Central memory CD8-positive, alpha-beta T cell (primary cell): ENCODE results near the gene DNAJC30.
"Not testable (repeated sequence)": the region's sequence is repeated elsewhere in the genome, so short reads cannot be mapped to it uniquely, and the experiment has no call there.

Experiments used
- ATAC-seq: fragments of 150-1000 bp; cut with Tn5 transposase; replicated peaks from 2 replicates; pipeline ENCODE4 v1.10.0; 2022; ENCODE audit warnings: mild to moderate bottlenecking, moderate FRiP score, moderate number of reproducible peaks; ENCODE audit not compliant: poor library complexity, severe bottlenecking; ENCODE audit errors: extremely low read depth
- DNase-seq, 2 donors: peaks; one replicate each; pipeline ENCODE4 v3.0.0; 2021; ENCODE audit warnings: low spot score in 2 of 2
- H3K27ac Mint-ChIP-seq: one replicate; pipeline ENCODE4 v1.8.0; 2022; ENCODE audit warnings: low read depth, mild to moderate bottlenecking, moderate library complexity, mixed read lengths
- H3K27me3 Mint-ChIP-seq: one replicate; pipeline ENCODE4 v1.8.0; 2022; ENCODE audit warnings: mixed read lengths
- H3K36me3 Mint-ChIP-seq: one replicate; pipeline ENCODE4 v1.8.0; 2022; ENCODE audit warnings: mild to moderate bottlenecking, moderate library complexity, mixed read lengths; ENCODE audit not compliant: insufficient read depth
- H3K4me1 Mint-ChIP-seq: one replicate; pipeline ENCODE4 v1.8.0; 2022; ENCODE audit warnings: mixed read lengths
- H3K4me3 Mint-ChIP-seq: one replicate; pipeline ENCODE4 v1.8.0; 2022; ENCODE audit warnings: mild to moderate bottlenecking, moderate library complexity, mixed read lengths
- H3K9me3 Mint-ChIP-seq: one replicate; pipeline ENCODE4 v1.8.0; 2022; ENCODE audit warnings: mixed read lengths

DNAJC30 gene

GRCh38 chr7:73683056-73683787 is at the start of gene DNAJC30, which contains the start of gene BUD23:
Gene DNAJC30, minus strand, starts transcription at chr7:73683453. Its CDS starts 30 bp downstream, at chr7:73683423.
Gene BUD23, plus strand, starts transcription at chr7:73683597. Its CDS starts 29 bp downstream, at chr7:73683626.
- H3K27me3 Mint-ChIP-seq = no peaks in the 10 kb centered on the region
- peak within 1 kb of the TSS; percentile 93 for H3K27ac Mint-ChIP-seq
- no peaks in the 10 kb centered on the region for H3K9me3 Mint-ChIP-seq
- peak; percentile 97 for ATAC-seq
- peak within 1 kb of the TSS; percentile 96 for H3K4me3 Mint-ChIP-seq
- DNase-seq = peak; percentile 73 to 86
- peaks cover 27% of the 10 kb centered on the region for H3K36me3 Mint-ChIP-seq
- H3K4me1 Mint-ChIP-seq = peaks cover 29% of the 10 kb centered on the region

- ATAC-seq (no peak), DNase-seq (no peak)
- H3K4me1 Mint-ChIP-seq = peaks cover 6% of the 10 kb centered on the region
- no peaks in the 10 kb centered on the region for H3K9me3 Mint-ChIP-seq
- H3K27me3 Mint-ChIP-seq = peaks cover 12% of the 10 kb centered on the region
- no peak overlapping the region for H3K27ac Mint-ChIP-seq
- H3K36me3 Mint-ChIP-seq = peaks cover 6% of the 10 kb centered on the region
- no peak overlapping the region for H3K4me3 Mint-ChIP-seq
Measured at GRCh38 chr7:73732397-73732796, 49.1 kb upstream of the DNAJC30 start.

GRCh38 chr7:73730485-73730884 is 47.2 kb upstream of the DNAJC30 start:
- no peak overlapping the region for H3K4me3 Mint-ChIP-seq
- no peaks in the 10 kb centered on the region for H3K9me3 Mint-ChIP-seq
- H3K36me3 Mint-ChIP-seq = peaks cover 4% of the 10 kb centered on the region
- H3K27ac Mint-ChIP-seq = no peak overlapping the region
- H3K27me3 Mint-ChIP-seq = peaks cover 12% of the 10 kb centered on the region
- ATAC-seq (no peak), DNase-seq (no peak)
- H3K4me1 Mint-ChIP-seq = peaks cover 6% of the 10 kb centered on the region

- no peak overlapping the region for H3K4me3 Mint-ChIP-seq
- ATAC-seq = no peak
- peaks cover 2% of the 10 kb centered on the region for H3K36me3 Mint-ChIP-seq
Measured at GRCh38 chr7:73728551-73728950, 45.3 kb upstream of the DNAJC30 start.

GRCh38 chr7:73727952-73728351 is 44.7 kb upstream of the DNAJC30 start:
- ATAC-seq (no peak), DNase-seq (no peak)
- no peak overlapping the region for H3K4me3 Mint-ChIP-seq
- no peak overlapping the region for H3K27ac Mint-ChIP-seq
- H3K4me1 Mint-ChIP-seq = no peaks in the 10 kb centered on the region
- H3K36me3 Mint-ChIP-seq = peaks cover 2% of the 10 kb centered on the region
- peaks cover 12% of the 10 kb centered on the region for H3K27me3 Mint-ChIP-seq
- H3K9me3 Mint-ChIP-seq = no peaks in the 10 kb centered on the region

More at GRCh38 chr7:73728551-73728950, 45.3 kb upstream of the DNAJC30 start:
- peaks cover 12% of the 10 kb centered on the region for H3K27me3 Mint-ChIP-seq
- no peaks in the 10 kb centered on the region for H3K9me3 Mint-ChIP-seq
- H3K4me1 Mint-ChIP-seq = no peaks in the 10 kb centered on the region
- no peak overlapping the region for H3K27ac Mint-ChIP-seq
- no peak for DNase-seq

- no peaks in the 10 kb centered on the region for H3K36me3 Mint-ChIP-seq
- H3K27me3 Mint-ChIP-seq = peaks cover 12% of the 10 kb centered on the region
- ATAC-seq (peak; percentile 17), DNase-seq (no peak)
- no peaks in the 10 kb centered on the region for H3K4me1 Mint-ChIP-seq
- no peaks in the 10 kb centered on the region for H3K9me3 Mint-ChIP-seq
- H3K4me3 Mint-ChIP-seq = no peak overlapping the region
- H3K27ac Mint-ChIP-seq = no peak overlapping the region
Measured at GRCh38 chr7:73726083-73726466, 42.8 kb upstream of the DNAJC30 start.

- DNase-seq (no peak), ATAC-seq (no peak)
- peaks cover 4% of the 10 kb centered on the region for H3K36me3 Mint-ChIP-seq
- peaks cover 10% of the 10 kb centered on the region for H3K27me3 Mint-ChIP-seq
- H3K4me1 Mint-ChIP-seq = peaks cover 7% of the 10 kb centered on the region
- H3K9me3 Mint-ChIP-seq = no peaks in the 10 kb centered on the region
- H3K27ac Mint-ChIP-seq = no peak overlapping the region
- H3K4me3 Mint-ChIP-seq = no peak overlapping the region
Measured at GRCh38 chr7:73723813-73724212, 40.6 kb upstream of the DNAJC30 start.

GRCh38 chr7:73722785-73723184 is 39.5 kb upstream of the DNAJC30 start:
- H3K27ac Mint-ChIP-seq = no peak overlapping the region
- H3K4me1 Mint-ChIP-seq = peaks cover 16% of the 10 kb centered on the region
- DNase-seq (no peak), ATAC-seq (no peak)
- H3K27me3 Mint-ChIP-seq = no peaks in the 10 kb centered on the region
- no peak overlapping the region for H3K4me3 Mint-ChIP-seq
- no peaks in the 10 kb centered on the region for H3K9me3 Mint-ChIP-seq
- peaks cover 4% of the 10 kb centered on the region for H3K36me3 Mint-ChIP-seq

- not testable (repeated sequence) for H3K36me3 Mint-ChIP-seq, DNase-seq, H3K9me3 Mint-ChIP-seq, H3K27me3 Mint-ChIP-seq, ATAC-seq, H3K27ac Mint-ChIP-seq, H3K4me3 Mint-ChIP-seq
- H3K4me1 Mint-ChIP-seq = peaks cover 20% of the 10 kb centered on the region
Measured at GRCh38 chr7:73722182-73722581, 38.9 kb upstream of the DNAJC30 start.

GRCh38 chr7:73721377-73721817 is 38.1 kb upstream of the DNAJC30 start:
- DNase-seq (no peak), ATAC-seq (no peak)
- Mint-ChIP-seq H3K9me3 (no peaks in the 10 kb centered on the region), H3K27ac (no peak overlapping the region), H3K4me3 (peak overlapping the region; percentile 86), H3K27me3 (no peaks in the 10 kb centered on the region), H3K36me3 (peaks cover 7% of the 10 kb centered on the region), H3K4me1 (peaks cover 25% of the 10 kb centered on the region)

- H3K27ac Mint-ChIP-seq = peak overlapping the region; percentile 56
- not testable (repeated sequence) for DNase-seq
Measured at GRCh38 chr7:73720443-73720842, 37.2 kb upstream of the DNAJC30 start.

GRCh38 chr7:73719806-73720169 is 36.5 kb upstream of the DNAJC30 start:
- no peaks in the 10 kb centered on the region for H3K9me3 Mint-ChIP-seq
- H3K27me3 Mint-ChIP-seq = no peaks in the 10 kb centered on the region
- H3K36me3 Mint-ChIP-seq = peaks cover 8% of the 10 kb centered on the region
- H3K4me1 Mint-ChIP-seq = peaks cover 25% of the 10 kb centered on the region
- no peak for DNase-seq
- no peak for ATAC-seq
- H3K4me3 Mint-ChIP-seq = peak overlapping the region; percentile 86
- peak overlapping the region; percentile 56 for H3K27ac Mint-ChIP-seq

More at GRCh38 chr7:73720443-73720842, 37.2 kb upstream of the DNAJC30 start:
- not testable (repeated sequence) for H3K27me3 Mint-ChIP-seq, ATAC-seq, H3K9me3 Mint-ChIP-seq, H3K36me3 Mint-ChIP-seq
- Mint-ChIP-seq H3K4me1 (peaks cover 25% of the 10 kb centered on the region), H3K4me3 (peak overlapping the region; percentile 86)
